ENCODE data around the gene SGCA.

The SGCA gene

GRCh38 chr17:50165867-50166517 is at the start of gene SGCA:
SGCA (plus strand) TSS chr17:50166005; CDS start chr17:50166041, 36 bp downstream.
- in situ Hi-C loops (cut with MboI; ENCODE audit: low sequenced_read_pairs): no loop called here

GRCh38 chr17:50117202-50118051 is 48.4 kb upstream of the SGCA start:
- in situ Hi-C loops (cut with MboI; ENCODE audit: low sequenced_read_pairs): no loop called here

GRCh38 chr17:50118076-50118827 is 47.6 kb upstream of the SGCA start:
- in situ Hi-C loops (cut with MboI; ENCODE audit: low sequenced_read_pairs): no loop called here

DNA sequence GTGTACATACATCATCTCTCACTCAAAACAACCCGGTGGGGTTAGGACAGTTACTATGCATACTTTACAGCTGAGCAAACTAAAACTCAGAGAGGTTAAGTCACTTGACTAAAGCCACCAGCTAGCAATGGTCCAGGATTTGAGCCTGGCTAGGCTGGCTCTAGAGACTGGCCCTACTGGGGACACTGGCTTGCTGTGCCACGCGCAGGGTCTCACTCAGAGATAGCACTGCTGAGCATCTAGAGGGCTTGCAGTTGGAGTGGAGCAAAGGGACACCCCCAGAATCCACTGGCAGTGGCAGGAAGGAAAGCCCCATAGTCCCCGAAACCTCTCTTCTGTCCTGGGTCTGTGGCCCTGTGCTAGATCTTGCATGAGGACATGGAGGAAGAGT is 47.0 kb upstream of the SGCA start:
- in situ Hi-C loops (cut with MboI; ENCODE audit: low sequenced_read_pairs): no loop called here

DNA sequence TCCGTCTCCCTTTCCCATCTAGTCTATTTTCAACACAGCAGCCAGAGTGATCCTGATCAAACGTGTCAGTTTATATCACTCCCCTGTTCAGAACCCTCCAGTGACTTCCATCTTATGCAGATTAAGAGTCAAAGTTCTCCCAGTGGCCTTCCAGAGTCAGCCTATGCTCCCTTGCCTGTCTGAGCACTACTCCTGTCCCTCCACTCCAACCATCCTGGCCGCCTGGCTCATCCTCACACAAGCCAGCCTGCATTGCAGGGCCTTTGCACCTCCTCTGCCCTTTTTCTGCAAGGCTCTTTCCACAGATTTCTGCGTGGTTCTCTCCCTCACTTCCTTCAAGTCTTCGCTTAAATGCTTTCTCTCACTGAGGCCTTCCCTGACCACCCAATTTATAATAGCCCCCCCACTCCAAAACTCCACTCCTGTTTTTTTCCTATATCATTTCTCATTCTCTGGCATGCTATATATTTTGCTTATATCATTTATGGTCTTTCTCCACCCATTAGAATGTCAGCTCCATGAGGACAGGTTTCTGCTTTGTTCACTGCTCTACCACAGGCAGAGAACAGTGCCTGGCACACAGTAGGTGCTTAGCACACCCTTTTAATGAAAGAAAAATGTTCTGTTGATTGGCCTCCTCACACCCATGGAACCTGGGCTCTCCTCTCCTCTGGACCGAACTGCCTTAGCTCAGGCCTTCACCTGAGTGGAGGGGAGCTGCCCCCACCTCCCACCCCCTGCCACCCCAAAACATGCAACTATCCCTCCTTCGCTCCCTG is 45.1 kb upstream of the SGCA start:
- in situ Hi-C loops (cut with MboI; ENCODE audit: low sequenced_read_pairs): no loop called here

DNA sequence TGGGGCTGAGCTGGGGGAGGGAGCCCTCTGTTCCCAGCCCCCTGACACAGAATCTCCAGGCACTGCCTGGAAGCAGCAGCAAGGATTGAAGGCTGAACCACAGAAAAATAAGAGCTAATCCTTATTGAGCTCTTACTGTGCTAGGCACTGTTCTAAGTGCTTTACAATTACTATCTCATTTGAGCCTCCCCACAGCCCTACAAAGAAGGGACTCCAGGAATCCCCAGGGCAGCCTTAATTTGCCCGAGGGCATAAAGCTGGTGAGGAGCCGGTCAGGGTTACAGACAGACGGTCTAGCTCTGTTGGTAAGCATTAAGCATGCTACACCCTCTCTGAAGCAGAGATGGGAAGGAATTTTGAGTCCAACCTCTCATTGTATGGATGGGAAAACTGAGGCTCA is 42.9 kb upstream of the SGCA start:
- in situ Hi-C loops (cut with MboI; ENCODE audit: low sequenced_read_pairs): no loop called here

GRCh38 chr17:50123649-50124349 is 42.0 kb upstream of the SGCA start:
- in situ Hi-C loops (cut with MboI; ENCODE audit: low sequenced_read_pairs): no loop called here

DNA sequence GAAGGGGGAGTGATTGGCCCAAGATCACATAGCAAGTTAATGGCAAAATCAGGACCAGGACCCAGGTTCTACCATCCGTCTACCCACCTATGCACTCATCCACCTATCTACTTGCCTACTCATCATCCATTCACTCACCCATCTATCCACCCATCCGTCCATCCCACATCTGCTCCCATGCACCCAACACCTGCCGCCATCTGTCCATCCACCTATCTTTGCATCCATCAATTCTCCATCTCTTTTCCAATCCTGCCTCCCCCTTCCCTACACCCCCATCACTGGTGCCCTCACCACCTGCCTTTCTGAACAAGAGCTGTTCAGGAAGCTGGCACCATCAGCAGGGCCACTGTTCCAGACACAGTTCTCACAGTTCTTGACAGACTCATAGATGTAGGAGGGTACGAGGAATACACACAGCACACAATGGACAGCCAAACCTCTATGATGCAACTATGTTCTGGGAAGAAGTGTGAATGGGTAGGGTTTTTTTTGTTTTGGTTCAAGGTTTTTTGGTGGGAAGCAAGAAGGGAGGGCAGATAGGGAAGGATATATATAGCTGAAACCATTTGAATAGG is 40.3 kb upstream of the SGCA start:
- in situ Hi-C loops (cut with MboI; ENCODE audit: low sequenced_read_pairs): no loop called here

GRCh38 chr17:50127697-50128361 is 38.0 kb upstream of the SGCA start:
- in situ Hi-C loops (cut with MboI; ENCODE audit: low sequenced_read_pairs): no loop called here

GRCh38 chr17:50128441-50129352 is 37.1 kb upstream of the SGCA start:
- in situ Hi-C loops (cut with MboI; ENCODE audit: low sequenced_read_pairs): no loop called here

- in situ Hi-C loops (cut with MboI; ENCODE audit: low sequenced_read_pairs): no loop called here
Measured at GRCh38 chr17:50129353-50129727, 36.5 kb upstream of the SGCA start.

GRCh38 chr17:50129728-50130558 is 35.9 kb upstream of the SGCA start, which contains the start of gene SAMD14:
SAMD14 (minus strand) TSS chr17:50130160; CDS start chr17:50124959, 5,201 bp downstream.
- in situ Hi-C loops (cut with MboI; ENCODE audit: low sequenced_read_pairs): no loop called here

- in situ Hi-C loops (cut with MboI; ENCODE audit: low sequenced_read_pairs): no loop called here
Measured at GRCh38 chr17:50130559-50131305, 35.1 kb upstream of the SGCA start.

DNA sequence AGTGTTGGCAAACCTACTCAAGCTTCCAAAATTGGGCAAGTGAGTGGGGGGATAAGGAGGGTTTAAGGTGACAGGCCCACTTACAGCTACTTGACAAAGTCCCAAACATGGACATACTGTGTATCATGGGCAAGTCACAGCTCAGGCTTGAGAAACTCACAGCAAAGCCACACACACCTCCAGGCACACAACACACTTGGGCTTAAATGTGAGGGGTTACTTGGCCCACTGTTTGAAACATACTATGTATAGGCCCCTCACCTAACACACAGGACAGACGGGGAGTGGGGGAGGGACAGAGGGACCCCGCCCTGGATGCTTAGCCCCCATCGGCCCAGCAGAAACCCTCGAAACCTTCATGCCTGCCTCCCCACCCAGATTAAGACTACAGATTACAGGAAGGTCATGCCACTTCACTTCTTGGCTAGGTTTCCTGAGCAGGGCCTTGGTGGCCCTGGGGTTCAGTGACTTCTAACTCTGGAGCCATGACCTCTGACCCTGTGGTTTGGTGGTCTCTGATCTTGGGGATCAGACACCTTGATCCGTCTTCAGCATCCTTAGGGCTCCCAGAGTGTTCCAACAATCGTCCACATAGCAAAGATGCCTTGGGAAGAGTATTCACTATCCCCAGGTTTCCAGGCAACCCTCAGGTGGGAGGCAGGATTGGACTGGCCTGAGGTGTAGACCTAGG is 33.6 kb upstream of the SGCA start:
- in situ Hi-C loops (cut with MboI; ENCODE audit: low sequenced_read_pairs): no loop called here

DNA sequence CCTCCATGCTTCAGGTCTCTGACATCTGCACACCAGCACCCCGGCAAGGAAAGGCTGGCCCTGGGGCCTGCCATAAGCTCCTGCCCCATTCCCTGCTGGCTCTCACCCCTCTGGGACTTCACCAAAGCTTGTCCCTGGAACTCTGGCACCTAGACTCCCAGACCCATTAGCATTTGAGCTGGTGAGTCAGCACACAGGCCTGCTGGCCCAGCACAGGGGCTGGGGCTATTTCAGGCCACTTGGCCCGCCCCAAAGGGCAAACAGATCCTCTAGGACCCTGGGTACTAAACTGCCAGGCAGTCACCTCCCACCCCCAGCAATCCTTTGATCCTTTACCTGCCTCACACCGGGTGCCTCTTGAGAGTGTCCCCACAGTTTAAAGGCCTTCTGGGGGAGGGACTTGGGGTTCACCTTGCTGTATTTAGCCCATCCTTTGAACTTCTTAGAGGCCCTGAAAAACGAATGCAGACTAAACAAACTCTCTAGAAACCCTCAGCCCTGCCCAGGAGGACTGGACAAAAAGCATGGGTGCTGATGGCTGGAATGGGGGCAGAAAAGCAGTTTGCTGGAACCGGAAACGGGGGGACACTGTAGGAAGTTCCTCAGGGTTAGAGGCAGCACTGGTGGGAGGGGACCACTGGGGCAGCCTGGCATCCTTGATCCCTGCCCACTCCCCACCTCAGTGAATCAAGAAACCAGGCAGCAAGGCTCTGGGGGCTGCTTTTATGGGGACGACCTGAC is 32.6 kb upstream of the SGCA start:
- in situ Hi-C loops (cut with MboI; ENCODE audit: low sequenced_read_pairs): no loop called here

GRCh38 chr17:50133769-50134099 is 32.1 kb upstream of the SGCA start:
- in situ Hi-C loops (cut with MboI; ENCODE audit: low sequenced_read_pairs): no loop called here

Data from HL-60/S4 treated with phorbol 12-myristate 13-acetate at 8.2 ng/mL for 4 days and 3 days (cell line).